Stimulated activated memory B cell treated with anti-CD40 and anti-IgM and Interleukin-4, amounts not matched to agents 10 μg/mL and 1 μg/mL and 100 μg/mL, for 72 hours (primary cell): ENCODE data around the gene RAB3GAP2.

Experiments used
- ATAC-seq: fragments of 150-1000 bp; cut with Tn5 transposase; 2 replicates; pipeline ENCODE4 v1.10.0; 2021
- H3K27ac Mint-ChIP-seq: one replicate; pipeline ENCODE4 v1.8.0; 2022; ENCODE audit warnings: mild to moderate bottlenecking, mixed read lengths
- H3K27me3 Mint-ChIP-seq: one replicate; pipeline ENCODE4 v1.8.0; 2022; ENCODE audit warnings: mixed read lengths
- H3K36me3 Mint-ChIP-seq: one replicate; pipeline ENCODE4 v1.8.0; 2022; ENCODE audit warnings: mixed read lengths
- H3K4me1 Mint-ChIP-seq: one replicate; pipeline ENCODE4 v1.8.0; 2022; ENCODE audit warnings: mixed read lengths
- H3K4me3 Mint-ChIP-seq: one replicate; pipeline ENCODE4 v1.8.0; 2022; ENCODE audit warnings: mild to moderate bottlenecking, moderate library complexity, mixed read lengths
- H3K9me3 Mint-ChIP-seq: one replicate; pipeline ENCODE4 v1.8.0; 2022; ENCODE audit warnings: mixed read lengths

Gene RAB3GAP2

DNA sequence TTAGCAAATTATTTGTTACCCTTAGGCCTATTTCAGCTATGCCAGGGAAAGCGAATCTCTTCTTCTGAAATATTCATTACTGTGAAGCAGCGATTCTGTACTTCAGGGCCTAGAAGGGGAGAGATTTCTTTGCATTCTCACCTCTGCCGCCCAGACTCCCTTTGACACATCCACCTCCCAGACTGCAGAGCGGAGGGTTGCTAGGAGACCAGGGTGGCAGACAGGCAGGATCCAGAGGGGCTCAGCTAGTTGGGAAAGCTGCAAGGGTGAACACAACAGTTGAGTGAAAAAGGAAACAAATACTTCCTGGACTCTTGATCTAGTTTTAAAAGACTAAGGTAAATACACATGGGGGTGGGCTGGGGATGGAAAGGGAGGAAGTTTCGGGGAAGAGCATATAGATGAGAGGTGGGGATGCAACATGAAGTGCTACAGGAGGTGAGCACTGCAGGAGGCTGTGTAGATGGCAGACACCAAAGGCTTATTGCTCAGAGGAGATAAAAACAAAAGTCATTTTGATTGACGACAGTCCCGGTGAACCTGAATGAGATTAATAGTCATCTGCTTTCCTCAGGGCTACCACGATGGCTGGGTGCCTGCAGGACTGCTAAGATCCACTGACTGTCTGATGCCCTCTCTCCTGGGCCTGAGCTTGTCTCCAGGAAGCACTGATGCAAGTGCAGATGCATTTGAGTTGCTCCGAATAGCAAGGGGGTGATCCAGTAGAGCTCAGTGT lies 26.4 kb upstream of the RAB3GAP2 start:
- Mint-ChIP-seq H3K27me3 (peaks cover 10% of the 10 kb centered on the region), H3K27ac (no peak overlapping the region), H3K4me1 (peaks cover 7% of the 10 kb centered on the region), H3K9me3 (no peaks in the 10 kb centered on the region), H3K36me3 (no peaks in the 10 kb centered on the region), H3K4me3 (no peak overlapping the region)
- no peak for ATAC-seq

- no peaks in the 10 kb centered on the region for H3K9me3 Mint-ChIP-seq
- H3K27ac Mint-ChIP-seq: no peak overlapping the region
- H3K36me3 Mint-ChIP-seq: no peaks in the 10 kb centered on the region
- H3K4me1 Mint-ChIP-seq: peaks cover 7% of the 10 kb centered on the region
- H3K27me3 Mint-ChIP-seq: peaks cover 19% of the 10 kb centered on the region
- no peak for ATAC-seq
- no peak overlapping the region for H3K4me3 Mint-ChIP-seq
Measured at GRCh38 chr1:220296981-220297380, 24.7 kb upstream of the RAB3GAP2 start.

DNA sequence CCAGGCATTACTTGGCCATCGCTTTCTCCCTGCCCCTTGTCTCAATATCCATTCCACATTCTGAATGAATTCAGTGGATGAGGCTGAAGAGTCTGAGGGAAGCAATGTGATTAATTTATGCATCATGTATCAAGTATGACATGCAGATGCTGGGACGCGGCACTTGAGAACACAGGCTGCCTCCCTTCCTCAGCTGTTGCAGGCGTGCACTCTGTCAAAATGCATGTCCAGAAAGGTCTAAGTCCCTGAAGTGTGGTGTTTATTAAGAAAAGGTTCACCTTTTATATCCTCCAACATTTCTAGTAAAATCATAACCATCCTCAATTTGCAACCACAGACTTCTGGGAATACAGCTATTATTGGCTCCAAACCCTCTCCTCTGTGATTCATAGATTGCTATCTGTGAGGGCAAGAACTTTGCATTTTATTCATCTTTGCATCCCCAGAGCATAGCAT lies 22.6 kb upstream of the RAB3GAP2 start:
- Mint-ChIP-seq H3K27me3 (peaks cover 19% of the 10 kb centered on the region), H3K36me3 (no peaks in the 10 kb centered on the region), H3K9me3 (no peaks in the 10 kb centered on the region), H3K4me1 (peaks cover 7% of the 10 kb centered on the region), H3K27ac (no peak overlapping the region), H3K4me3 (no peak overlapping the region)
- ATAC-seq: no peak

DNA sequence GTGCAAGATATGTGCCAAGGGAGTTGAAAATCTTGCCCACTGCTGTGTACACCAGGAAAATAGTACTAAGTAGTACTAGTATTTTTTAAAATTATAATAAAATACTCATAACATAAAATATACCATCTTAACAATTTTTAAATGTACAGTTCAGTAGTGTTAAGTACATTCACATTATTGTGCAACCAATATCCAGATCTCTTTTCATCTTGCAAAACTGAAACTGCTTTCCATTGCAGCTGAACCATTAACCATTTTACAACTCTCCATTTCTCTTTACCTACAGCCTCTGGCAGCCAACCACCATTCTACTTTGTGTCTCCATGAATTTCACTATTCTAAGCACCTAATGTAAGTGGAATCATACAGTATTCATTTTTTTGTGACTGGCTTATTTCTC lies 19.3 kb upstream of the RAB3GAP2 start:
- H3K4me1 Mint-ChIP-seq: peaks cover 7% of the 10 kb centered on the region
- peaks cover 19% of the 10 kb centered on the region for H3K27me3 Mint-ChIP-seq
- no peak overlapping the region for H3K27ac Mint-ChIP-seq
- H3K4me3 Mint-ChIP-seq: no peak overlapping the region
- no peaks in the 10 kb centered on the region for H3K36me3 Mint-ChIP-seq
- no peaks in the 10 kb centered on the region for H3K9me3 Mint-ChIP-seq
- ATAC-seq: no peak

- no peak for ATAC-seq
- Mint-ChIP-seq H3K36me3 (no peaks in the 10 kb centered on the region), H3K4me3 (no peak overlapping the region), H3K4me1 (no peaks in the 10 kb centered on the region), H3K27ac (no peak overlapping the region), H3K9me3 (no peaks in the 10 kb centered on the region), H3K27me3 (peaks cover 10% of the 10 kb centered on the region)
Measured at GRCh38 chr1:220290140-220290761, 18.0 kb upstream of the RAB3GAP2 start.

- Mint-ChIP-seq H3K27ac (no peak overlapping the region), H3K27me3 (peaks cover 2% of the 10 kb centered on the region), H3K36me3 (no peaks in the 10 kb centered on the region), H3K4me3 (no peak overlapping the region), H3K4me1 (no peaks in the 10 kb centered on the region), H3K9me3 (no peaks in the 10 kb centered on the region)
- no peak for ATAC-seq
Measured at GRCh38 chr1:220287129-220287528, 14.9 kb upstream of the RAB3GAP2 start.

DNA sequence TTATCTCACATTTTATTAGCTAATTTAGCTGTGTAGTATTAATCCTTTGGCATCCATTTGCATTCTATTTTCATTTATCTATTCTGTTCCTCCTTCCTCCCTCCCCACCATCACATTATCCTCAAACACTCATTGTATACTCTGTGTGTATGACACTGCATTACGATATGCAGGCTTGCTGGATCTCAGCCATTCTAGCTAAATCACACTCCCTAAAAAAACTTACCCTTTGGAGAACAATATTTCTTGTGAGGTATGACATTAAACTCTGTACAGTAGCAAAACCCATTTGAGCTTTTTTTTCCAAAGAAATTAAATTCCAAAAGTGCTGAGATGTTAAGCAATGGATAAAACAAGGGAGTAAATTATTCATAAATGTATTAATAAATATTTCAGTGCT lies 11.4 kb upstream of the RAB3GAP2 start:
- Mint-ChIP-seq H3K9me3 (no peaks in the 10 kb centered on the region), H3K27ac (no peak overlapping the region), H3K4me1 (no peaks in the 10 kb centered on the region), H3K36me3 (no peaks in the 10 kb centered on the region), H3K27me3 (no peaks in the 10 kb centered on the region), H3K4me3 (no peak overlapping the region)
- ATAC-seq: no peak

GRCh38 chr1:220281159-220281574 lies 8.9 kb upstream of the RAB3GAP2 start:
- H3K36me3 Mint-ChIP-seq: no peaks in the 10 kb centered on the region
- no peak overlapping the region for H3K27ac Mint-ChIP-seq
- no peaks in the 10 kb centered on the region for H3K9me3 Mint-ChIP-seq
- H3K4me3 Mint-ChIP-seq: no peak overlapping the region
- no peak for ATAC-seq
- no peaks in the 10 kb centered on the region for H3K27me3 Mint-ChIP-seq
- H3K4me1 Mint-ChIP-seq: no peaks in the 10 kb centered on the region

GRCh38 chr1:220280249-220280648 lies 8.0 kb upstream of the RAB3GAP2 start:
- Mint-ChIP-seq H3K27me3 (no peaks in the 10 kb centered on the region), H3K27ac (no peak overlapping the region), H3K4me1 (no peaks in the 10 kb centered on the region), H3K9me3 (no peaks in the 10 kb centered on the region), H3K36me3 (no peaks in the 10 kb centered on the region), H3K4me3 (no peak overlapping the region)
- ATAC-seq: no peak

DNA sequence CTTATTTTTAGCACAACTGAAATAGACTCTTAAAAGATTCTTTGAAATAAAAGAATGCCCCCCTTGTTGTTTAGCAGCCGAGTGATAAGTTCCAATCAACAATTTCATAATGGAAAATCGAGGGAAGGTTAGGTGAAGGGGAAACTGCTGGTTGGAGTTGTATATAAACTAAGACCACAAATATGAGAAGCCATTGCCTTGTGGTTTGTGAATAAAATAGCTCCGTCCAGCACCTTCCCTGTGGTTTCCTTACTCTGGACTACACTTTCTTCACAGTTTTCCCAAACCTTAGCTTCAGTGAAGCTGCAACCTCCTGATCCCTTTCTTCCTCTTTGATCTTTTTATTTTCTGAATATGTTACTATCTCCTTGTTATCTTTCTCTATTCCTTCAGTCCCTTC lies 6.7 kb upstream of the RAB3GAP2 start:
- Mint-ChIP-seq H3K4me3 (no peak overlapping the region), H3K27ac (no peak overlapping the region), H3K36me3 (no peaks in the 10 kb centered on the region), H3K27me3 (no peaks in the 10 kb centered on the region), H3K9me3 (no peaks in the 10 kb centered on the region), H3K4me1 (no peaks in the 10 kb centered on the region)
- ATAC-seq: no peak

DNA sequence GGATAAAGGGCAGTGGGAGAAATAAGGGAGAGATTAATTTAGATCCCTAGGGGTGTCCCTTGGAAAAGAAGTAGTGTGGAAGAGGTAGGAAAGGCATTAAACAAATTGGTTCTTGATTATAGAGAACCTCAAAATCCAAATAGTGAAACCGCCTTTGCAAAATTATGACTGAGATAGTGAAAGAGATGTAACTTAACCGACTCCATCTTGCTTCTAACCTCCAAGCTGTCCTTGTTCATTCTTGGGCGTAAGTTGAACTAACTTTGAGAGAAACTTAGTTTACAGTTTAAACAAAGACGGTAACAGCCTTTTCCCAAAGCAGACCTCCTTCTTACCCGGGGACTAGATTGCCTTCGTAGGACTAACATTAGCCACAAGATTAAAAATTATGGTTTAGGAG lies 3.2 kb upstream of the RAB3GAP2 start:
- Mint-ChIP-seq H3K9me3 (no peaks in the 10 kb centered on the region), H3K4me1 (no peaks in the 10 kb centered on the region), H3K27ac (no peak overlapping the region), H3K36me3 (no peaks in the 10 kb centered on the region), H3K4me3 (no peak overlapping the region), H3K27me3 (no peaks in the 10 kb centered on the region)
- ATAC-seq: no peak

DNA sequence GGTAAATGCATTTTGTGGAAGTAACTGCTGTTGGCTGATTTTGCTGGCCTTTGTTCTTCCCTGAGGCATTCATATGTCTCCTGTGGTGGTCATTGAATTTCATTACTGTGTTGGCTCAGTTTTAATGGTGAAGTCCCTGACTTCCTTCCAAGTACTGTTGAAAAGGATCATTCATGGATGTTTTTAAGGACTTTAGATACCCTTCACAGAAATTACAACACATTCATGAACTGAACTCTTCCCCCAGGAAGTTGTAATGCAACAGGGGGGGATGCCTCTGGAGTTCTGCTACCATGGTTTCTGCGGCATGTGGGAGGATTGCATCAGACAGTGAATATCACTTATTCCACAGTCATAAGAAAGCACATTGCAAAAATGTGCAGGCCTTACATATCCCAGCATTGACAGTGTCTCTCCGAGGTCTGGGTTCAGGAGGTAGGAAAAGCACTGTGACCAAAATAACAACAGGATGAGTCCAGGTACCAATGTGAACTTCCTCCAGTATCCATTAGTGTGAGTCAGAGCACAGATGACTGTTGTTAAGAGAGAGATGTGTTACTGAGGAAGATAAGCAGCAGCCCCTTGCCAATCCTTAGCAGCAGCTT lies 2.1 kb upstream of the RAB3GAP2 start:
- no peaks in the 10 kb centered on the region for H3K9me3 Mint-ChIP-seq
- no peaks in the 10 kb centered on the region for H3K27me3 Mint-ChIP-seq
- H3K36me3 Mint-ChIP-seq: peaks cover under 1% of the 10 kb centered on the region
- ATAC-seq: no peak
- H3K4me3 Mint-ChIP-seq: no peak overlapping the region
- no peaks in the 10 kb centered on the region for H3K4me1 Mint-ChIP-seq
- H3K27ac Mint-ChIP-seq: no peak overlapping the region

- H3K4me3 Mint-ChIP-seq: no peak overlapping the region
- no peak for ATAC-seq
- no peaks in the 10 kb centered on the region for H3K9me3 Mint-ChIP-seq
- H3K27me3 Mint-ChIP-seq: no peaks in the 10 kb centered on the region
- H3K36me3 Mint-ChIP-seq: peaks cover 12% of the 10 kb centered on the region
- no peaks in the 10 kb centered on the region for H3K4me1 Mint-ChIP-seq
- no peak overlapping the region for H3K27ac Mint-ChIP-seq
Measured at GRCh38 chr1:220272841-220273090, 513 bp upstream of the RAB3GAP2 start.

GRCh38 chr1:220271706-220272046 lies 577 bp downstream of the RAB3GAP2 start:
- Mint-ChIP-seq H3K9me3 (no peaks in the 10 kb centered on the region), H3K27ac (no peak overlapping the region), H3K4me1 (peaks cover 9% of the 10 kb centered on the region), H3K4me3 (no peak overlapping the region), H3K36me3 (peaks cover 22% of the 10 kb centered on the region), H3K27me3 (no peaks in the 10 kb centered on the region)
- no peak for ATAC-seq

DNA sequence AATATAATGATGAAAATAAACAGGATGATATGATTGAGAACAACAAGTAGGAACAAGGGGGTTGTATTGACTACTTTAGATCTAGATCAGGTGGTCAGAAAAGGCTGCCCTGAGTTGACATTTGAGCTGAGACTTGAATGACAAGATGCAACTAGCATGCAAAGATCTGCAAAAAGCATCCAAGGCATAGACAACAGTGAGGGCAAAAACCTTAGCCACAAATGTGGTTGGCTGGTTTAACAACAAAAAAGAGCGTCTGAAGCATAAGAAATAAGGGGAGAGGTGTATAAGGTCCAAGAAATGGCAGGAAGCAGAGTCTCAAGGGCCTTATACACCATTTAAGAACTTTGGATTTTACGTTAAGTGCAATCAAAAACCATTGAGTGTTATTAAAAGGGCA lies 3.2 kb downstream of the RAB3GAP2 start:
- H3K36me3 Mint-ChIP-seq: peaks cover 38% of the 10 kb centered on the region
- no peak overlapping the region for H3K4me3 Mint-ChIP-seq
- H3K4me1 Mint-ChIP-seq: peaks cover 17% of the 10 kb centered on the region
- no peak overlapping the region for H3K27ac Mint-ChIP-seq
- peaks cover 3% of the 10 kb centered on the region for H3K9me3 Mint-ChIP-seq
- no peak for ATAC-seq
- no peaks in the 10 kb centered on the region for H3K27me3 Mint-ChIP-seq

DNA sequence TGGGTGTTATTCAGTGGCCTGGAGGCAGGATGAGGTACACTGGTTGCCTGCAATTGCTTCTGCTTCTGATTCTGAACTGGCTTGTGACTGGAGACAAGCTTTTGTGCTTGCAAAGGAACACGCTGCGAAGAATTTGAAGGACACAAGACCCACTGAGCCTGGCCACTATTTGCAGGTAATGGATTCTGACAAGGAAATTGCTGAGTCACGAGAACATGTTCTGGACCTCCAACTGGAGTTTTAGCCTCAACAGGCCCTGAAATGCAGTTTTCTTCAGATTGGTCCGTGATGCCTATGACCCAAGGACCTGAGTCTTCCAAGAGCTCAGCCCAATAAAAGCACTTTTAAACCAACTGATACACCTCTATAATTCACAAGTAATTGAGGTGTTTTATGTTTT lies 4.6 kb downstream of the RAB3GAP2 start:
- Mint-ChIP-seq H3K27me3 (no peaks in the 10 kb centered on the region), H3K36me3 (peaks cover 52% of the 10 kb centered on the region)

More for the DNA sequence above, 4.6 kb downstream of the RAB3GAP2 start:
- no peak for ATAC-seq
- Mint-ChIP-seq H3K4me3 (no peak overlapping the region), H3K27ac (no peak overlapping the region), H3K9me3 (peaks cover 3% of the 10 kb centered on the region), H3K4me1 (peaks cover 17% of the 10 kb centered on the region)
